SHP77 (cell line): ENCODE measurements around the gene COL27A1.
"Not testable (repeated sequence)": the region's sequence is repeated elsewhere in the genome, so short reads cannot be mapped to it uniquely, and the experiment has no call there.

Experiments used
- DNase-seq, 2 experiments: peaks; one replicate each; lab custom pipeline; 2025; lab: John Stamatoyannopoulos, UW

COL27A1 gene

GRCh38 chr9:114309096-114309495, 153.8 kb downstream of the COL27A1 start:
- no peak for DNase-seq

DNA sequence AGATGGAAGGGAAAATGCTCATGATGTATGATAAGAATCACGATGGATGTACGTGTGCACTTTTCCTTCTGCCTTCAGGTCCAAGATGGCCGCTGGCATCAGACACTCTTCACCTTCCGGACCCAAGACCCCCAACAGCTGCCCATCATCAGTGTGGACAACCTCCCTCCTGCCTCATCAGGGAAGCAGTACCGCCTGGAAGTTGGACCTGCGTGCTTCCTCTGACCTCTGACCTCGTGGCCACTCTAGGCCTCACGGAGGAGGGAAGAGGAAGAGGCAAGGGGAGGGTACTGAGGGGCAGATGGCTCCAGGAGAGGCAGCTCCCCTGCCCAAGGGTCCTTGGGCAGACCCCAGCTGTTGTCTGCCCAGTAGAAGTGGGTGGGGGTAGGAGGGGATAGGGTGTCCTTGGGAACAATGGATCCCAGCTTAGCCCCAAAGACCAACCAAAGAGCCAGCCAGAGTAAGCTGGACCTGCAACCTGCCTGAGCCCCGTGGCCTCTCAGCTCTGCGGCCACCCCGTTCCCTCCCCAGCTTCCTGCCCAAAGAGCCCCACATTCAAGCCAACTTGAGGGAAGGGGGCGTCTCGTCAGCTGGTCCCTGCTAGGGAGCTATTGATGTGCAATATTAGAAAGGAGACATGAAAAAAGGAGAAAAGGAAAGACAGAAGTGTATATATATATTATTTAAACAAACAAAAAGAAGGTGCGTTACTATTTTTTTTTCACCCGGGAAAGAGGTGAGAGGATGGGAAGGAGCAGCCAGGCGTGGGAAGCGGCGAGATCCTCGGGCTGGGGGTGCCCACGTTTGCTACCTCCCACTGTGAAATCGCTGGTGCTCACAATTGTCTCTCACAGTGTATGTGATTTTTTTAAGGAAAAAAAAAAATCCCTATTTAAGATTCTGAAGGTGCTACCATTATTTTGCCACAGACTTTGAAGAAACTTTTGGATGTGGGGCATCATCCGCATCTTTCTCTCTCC, 155.4 kb downstream of the COL27A1 start:
- no peak for DNase-seq

DNA sequence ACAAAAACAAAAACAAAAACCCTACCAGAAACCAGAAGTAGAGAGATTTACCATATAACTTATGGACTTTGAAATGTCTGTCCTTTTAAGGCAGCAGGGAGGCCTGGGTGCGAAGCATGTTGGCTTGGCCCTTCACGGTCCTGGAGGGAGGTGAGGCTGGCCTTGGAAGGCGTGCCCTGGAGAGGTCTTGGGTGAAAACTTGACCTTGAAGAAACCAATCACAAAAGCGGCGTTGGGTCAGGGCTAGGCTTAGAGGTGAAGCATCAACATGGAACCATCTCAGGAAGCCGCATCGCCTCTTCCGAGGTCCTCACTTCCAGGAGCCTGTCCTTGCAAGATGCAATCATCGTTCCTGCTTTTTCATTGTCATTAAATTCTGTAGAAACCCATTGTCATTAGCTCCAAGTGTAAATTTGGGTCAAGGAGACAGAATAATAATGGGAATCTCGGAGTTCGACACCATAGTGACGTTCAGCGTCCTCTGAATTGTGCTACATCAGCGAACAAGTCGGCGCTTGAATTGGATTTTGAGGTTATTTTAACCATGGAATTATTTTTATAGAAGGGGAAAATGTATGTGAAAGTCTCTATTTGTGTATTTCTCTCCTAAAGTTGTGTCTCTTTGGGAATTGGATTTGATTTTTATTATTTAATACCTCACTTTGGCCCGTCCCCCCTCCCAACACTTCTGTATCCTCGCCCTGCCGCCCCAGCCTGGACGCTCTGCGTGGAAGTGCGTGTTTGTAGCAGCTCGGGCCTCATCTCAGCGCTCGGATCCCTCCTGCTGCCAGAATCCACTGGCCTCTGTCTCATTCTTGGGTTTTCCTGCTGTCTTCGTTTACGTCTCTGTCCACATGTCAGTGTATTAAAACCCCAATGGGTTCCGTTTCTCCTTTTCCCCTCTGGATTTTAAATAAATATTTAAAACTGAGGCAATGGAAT, 156.5 kb downstream of the COL27A1 start:
- DNase-seq, result no peak

GRCh38 chr9:114312513-114312875, 157.2 kb downstream of the COL27A1 start:
- no peak for DNase-seq

DNA sequence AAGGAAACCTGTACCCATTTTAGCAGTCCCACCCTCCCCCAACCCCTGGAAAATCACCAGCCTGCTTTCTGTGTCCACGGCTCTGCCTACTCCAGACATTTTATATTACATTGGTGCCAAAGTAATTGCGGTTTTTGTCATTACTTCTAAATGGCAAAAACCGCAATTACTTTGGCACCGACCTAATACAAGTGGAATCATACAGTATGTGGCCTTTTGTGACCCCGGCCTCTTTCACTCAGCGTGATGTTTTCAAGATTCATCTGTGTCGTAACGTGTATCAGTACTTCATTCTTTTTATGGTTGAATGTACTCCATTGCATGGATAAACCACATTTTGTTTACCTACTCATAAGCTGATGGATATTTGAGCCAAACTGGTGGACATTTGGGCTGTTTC, 157.8 kb downstream of the COL27A1 start:
- no peak for DNase-seq

GRCh38 chr9:114314256-114314867, 159.0 kb downstream of the COL27A1 start:
- no peak for DNase-seq

DNA sequence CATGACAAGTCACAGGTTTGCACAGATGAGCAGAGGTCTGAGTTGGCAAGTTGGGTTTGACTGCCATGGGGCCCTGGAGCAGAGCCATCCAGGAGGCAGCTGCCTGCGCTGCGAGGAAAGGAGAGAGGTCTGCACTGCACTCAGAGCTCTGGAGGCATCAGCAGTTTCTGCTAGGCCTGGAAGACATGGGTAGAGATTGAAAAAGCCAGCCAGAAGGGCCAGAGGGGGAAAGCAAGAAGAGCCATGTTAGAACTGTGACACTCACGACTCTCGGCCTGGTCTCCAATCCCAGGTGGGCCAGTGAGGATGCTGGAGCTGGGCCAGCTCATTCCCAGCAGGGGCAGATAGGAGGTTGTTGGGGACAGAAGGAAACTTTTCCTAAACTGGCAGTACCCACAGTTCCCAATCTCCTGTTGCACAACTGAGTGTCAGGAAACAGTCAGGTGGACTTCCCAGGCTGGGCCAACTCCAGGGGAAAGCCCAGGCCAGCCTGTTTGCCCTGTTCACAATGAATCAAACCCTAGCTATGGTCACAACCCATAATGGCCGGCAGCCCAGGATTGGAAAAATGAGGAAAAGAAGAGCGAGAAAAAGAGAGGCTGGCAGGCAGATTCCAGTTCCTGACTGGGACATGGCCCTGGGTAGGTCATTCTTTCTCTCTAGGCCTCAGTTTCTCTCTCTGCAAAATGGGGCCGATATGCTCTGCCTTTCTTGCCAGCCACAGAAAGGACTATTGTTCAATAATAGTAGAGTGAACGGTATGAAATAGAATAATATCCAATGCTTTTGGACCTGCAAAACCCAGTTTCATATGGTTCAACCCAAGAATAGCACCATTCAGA, 159.8 kb downstream of the COL27A1 start:
- DNase-seq, result no peak

GRCh38 chr9:114315723-114316363, 160.5 kb downstream of the COL27A1 start:
- no peak for DNase-seq

GRCh38 chr9:114316605-114317230, 161.4 kb downstream of the COL27A1 start:
- no peak for DNase-seq

DNA sequence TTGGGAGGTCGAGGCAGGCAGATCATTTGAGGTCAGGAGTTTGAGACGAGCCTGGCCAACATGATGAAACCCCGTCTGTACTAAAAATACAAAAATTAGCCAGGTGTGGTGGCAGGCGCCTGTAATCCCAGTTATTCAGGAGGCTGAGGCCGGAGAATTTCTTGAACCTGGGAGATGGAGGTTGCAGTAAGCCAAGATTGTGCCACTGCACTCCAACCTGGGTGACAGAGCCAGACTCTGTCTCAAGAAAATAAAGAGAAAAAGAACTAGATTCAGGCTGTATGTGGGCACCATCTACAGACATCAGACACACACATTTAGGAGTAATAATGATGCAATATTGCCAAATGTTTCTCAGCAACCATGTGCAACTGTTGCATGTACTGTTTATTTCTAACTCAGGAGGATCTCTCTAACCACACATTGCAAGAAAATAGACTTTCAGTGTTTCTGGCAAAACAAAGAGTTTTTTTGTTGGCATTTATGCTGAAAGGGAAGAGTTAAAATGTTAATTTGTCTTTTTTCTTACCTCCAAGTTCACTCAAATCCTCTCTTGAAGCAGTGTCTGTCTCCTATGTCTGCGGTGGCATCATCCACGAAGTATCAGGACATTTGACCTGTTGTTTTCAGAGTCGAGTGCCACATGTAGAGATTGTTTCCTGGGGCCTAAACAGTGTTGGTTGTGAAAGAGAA, 162.5 kb downstream of the COL27A1 start:
- DNase-seq, result no peak

DNA sequence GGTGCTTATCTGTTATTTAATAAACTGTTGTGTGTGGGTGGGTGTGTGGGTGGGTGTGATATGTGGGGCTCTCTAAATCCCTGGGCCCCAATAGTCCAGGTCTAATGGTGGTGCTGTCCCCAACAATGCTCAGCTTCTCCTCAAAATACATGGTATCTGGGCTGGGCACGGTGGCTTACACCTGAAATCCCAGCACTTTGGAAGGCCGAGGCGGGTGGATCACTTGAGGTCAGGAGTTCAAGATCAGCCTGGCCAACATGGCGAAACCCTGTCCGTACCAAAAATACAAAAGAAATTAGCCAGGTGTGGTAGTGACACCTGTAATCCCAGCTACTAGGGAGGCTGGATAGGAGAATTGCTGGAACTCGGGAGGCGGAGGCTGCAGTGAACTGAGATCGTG, 163.1 kb downstream of the COL27A1 start:
- no peak for DNase-seq

- no peak for DNase-seq
Measured at GRCh38 chr9:114319147-114319546, 163.8 kb downstream of the COL27A1 start.

- DNase-seq, result not testable (repeated sequence)
Measured at GRCh38 chr9:114320710-114321109, 165.4 kb downstream of the COL27A1 start.

- no peak for DNase-seq
Measured at GRCh38 chr9:114321759-114322158, 166.4 kb downstream of the COL27A1 start.

DNA sequence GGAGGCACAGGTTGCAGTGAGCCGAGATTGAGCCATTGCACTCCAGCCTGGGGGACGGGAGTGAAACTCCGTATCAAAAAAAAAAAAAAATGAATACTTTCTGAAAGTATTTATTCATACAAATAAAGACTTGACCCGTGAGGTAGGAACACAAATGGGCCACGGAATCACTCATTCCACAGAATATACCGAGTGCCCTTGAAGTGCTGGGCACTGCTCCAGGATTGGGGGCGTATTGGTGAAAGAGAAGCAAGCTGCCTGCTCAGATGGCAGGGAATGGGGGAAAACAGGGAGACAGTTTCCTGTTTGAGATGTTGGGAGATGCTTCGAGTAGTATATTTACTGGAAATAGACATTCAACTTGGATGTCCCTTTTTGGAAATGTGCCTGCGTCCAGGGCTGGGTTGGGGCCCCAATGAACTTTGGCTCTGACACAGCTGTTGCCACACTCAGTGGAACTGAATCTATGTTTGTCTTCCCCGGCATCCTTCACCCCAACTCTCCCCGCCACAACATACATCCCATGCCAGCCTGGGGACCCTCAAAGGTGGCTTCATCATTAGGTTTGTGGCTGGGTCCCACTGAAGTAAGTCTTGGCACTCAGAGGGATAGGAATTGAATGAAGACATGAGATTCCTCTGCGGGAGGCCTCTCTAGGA, 167.0 kb downstream of the COL27A1 start:
- DNase-seq, result not testable (repeated sequence)

DNA sequence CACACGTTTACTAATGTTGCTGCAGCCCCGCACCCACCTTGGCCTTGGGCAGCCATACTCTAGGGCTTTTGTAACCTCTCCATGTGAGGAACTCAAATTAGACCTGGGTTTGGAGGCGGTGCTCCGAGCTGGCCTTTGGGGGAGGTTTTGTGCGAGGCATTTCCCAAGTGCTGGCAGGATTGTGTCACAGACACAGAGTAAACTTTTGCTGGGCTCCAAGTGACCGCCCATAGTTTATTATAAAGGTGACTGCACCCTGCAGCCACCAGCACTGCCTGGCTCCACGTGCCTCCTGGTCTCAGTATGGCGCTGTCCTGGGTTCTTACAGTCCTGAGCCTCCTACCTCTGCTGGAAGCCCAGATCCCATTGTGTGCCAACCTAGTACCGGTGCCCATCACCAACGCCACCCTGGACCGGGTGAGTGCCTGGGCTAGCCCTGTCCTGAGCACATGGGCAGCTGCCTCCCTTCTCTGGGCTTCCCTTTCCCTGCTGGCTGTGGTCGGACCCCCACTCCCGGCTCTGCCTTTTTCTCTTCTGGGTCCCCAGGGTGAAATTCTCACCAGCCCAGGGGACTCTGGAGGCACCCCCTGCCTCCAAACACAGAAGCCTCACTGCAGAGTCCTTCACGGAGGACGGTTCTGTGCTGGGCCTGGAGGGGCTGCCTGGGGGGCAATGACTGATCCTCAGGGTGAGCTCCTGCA, 167.6 kb downstream of the COL27A1 start, which contains the start of gene ORM1:
ORM1 (plus strand) TSS at position 268 of the 701 bp plus-strand sequence; CDS start at position 304, 36 bp downstream.
- DNase-seq, result not testable (repeated sequence)

DNA sequence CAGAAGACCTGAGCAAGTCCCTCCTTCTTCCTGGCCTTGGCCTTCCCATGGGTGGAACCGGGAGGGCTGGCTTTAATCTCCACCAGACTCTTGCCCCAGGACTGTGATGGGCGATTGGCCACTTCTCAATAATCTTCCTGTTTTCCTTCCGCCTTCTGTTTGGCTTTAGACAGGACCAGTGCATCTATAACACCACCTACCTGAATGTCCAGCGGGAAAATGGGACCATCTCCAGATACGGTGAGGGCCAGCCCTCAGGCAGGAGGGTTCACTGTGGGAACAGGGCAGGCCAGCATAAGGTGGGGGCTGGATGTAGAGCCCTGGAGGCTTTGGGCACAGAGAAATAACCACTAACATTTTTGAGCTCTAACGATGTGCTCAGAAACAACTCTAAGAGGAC, 168.5 kb downstream of the COL27A1 start:
- DNase-seq, result not testable (repeated sequence)

DNA sequence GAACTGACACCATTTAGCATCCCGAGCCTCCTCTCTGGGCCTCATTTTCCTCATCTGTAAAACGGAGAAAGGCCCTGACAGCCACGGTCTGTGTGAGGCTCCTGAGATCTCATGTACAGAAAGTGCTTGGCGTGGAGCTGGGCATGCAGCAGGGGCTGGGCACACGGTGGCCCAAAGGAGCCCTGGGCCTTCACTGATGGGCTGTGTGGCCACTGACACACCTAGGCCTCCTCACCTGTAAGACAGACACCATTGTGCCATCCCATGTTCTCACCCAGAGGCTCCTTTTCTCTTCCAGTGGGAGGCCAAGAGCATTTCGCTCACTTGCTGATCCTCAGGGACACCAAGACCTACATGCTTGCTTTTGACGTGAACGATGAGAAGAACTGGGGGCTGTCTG, 169.2 kb downstream of the COL27A1 start:
- DNase-seq, result no peak
